Epithelial cell of esophagus (primary cell): ENCODE measurements around the gene PIWIL1.

Source experiments
- DNase-seq: peaks from one replicate; pipeline ENCODE4 v3.0.0; 2010; ENCODE audit warnings: low read depth
- H3K4me3 ChIP-seq: 2 replicates; pipeline ENCODE4 v1.5.1; 2011; ENCODE audit warnings: mild to moderate bottlenecking, low read length, control low read depth
- CTCF ChIP-seq: IDR thresholded peaks from 2 replicates; pipeline ENCODE4 v1.5.1; 2011; ENCODE audit warnings: low read depth, mild to moderate bottlenecking, low read length, control low read depth, inconsistent platforms; ENCODE audit not compliant: insufficient read depth; ENCODE audit errors: missing control alignments

The PIWIL1 gene

DNA sequence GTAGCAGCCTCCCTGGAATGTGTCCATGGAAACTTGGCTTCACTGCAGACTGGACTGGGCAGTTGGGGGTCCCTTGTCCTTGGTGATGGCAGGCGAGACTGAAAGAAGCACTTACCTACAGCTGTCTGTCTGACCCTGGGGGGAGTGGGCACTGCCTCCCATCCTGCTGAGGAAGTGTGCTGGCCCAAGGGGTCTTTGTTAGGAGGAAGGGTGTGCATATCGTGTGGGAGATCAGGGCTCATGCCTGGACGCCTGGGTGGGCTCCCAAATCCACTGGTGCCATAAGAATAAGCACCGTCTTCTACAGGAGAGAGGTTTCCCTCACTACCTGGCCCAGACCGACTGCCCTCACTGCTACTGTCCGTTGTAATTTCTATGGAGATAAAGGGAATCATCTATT lies 81.4 kb downstream of the PIWIL1 start:
- DNase-seq, result no peak
- no peak overlapping the region for H3K4me3 ChIP-seq
- no peak for TF ChIP-seq CTCF

- H3K4me3 ChIP-seq, result no peak overlapping the region
- DNase-seq, result no peak
- no peak for TF ChIP-seq CTCF
These were observed 82.4 kb downstream of the PIWIL1 start for GRCh38 chr12:130420071-130420470.

GRCh38 chr12:130421896-130422295 lies 84.2 kb downstream of the PIWIL1 start:
- H3K4me3 ChIP-seq, result no peak overlapping the region
- no peak for DNase-seq
- no peak for TF ChIP-seq CTCF
